Heart left ventricle (tissue), 13 donors: Measurements from ENCODE around the gene DKC1.

ENCODE experiments used
- POLR2A ChIP-seq, 2 donors: fragments of 450-650 bp; IDR thresholded peaks; one replicate each; pipeline ENCODE4 v1.6.1; 2017; ENCODE audit warnings: antibody characterized with exemption in 2 of 2, mild to moderate bottlenecking in 2 of 2, moderate library complexity in 2 of 2
- TF ChIP-seq, protein P1 (sequence below), 12 donors: fragments of 200-600 bp; sonication (generic) in 4 of 12; IDR thresholded peaks; one replicate each; pipeline versions ENCODE4 v1.5.0 to v1.8.0; 2018 to 2022; ENCODE audit warnings: antibody characterized with exemption in 12 of 12, mild to moderate bottlenecking in 5 of 12
- donor health status: ischemic (EF 13 %, LVEDD 7.1; RV severe dilation, severe dysfunction).
- donor health status: DM: no; HTN: yes; CAD: no.
- donor health status: DM: no; HTN: no; CAD: no.
- donor health status: ischemic (EF 25% LVEDD 6.9; RV normal size, moderate dysfunction).
- donor health status: ischemic (EF 25% LVEDD 5.7; RV mildly dilated, moderate dysfunction).
- donor health status: ischemic (EF 35%, LVEDD 5.7; RV mildly dilated, moderate dysfunction).
- donor health status: nonischemic (EF 11% LVEDD 7.7; RV severe dilation, severe dysfunction).
- donor health status: DM: yes; HTN: yes; CAD: no.
- donor health status: PGD.
- donor health status: ischemic (EF 29% LVEDD 5.4; RV normal size, mild dysfunction).
- donor health status: nonischemic (EF 23%, LVEDD 6.1; RV moderate dilation, normal function).

GRCh38 chrX:154719132-154719675, 43.5 kb upstream of the DKC1 start:
- TF ChIP-seq POLR2A (IDR thresholded peaks at IDR 0.05), result no peak
- TF ChIP-seq, protein P1, sequence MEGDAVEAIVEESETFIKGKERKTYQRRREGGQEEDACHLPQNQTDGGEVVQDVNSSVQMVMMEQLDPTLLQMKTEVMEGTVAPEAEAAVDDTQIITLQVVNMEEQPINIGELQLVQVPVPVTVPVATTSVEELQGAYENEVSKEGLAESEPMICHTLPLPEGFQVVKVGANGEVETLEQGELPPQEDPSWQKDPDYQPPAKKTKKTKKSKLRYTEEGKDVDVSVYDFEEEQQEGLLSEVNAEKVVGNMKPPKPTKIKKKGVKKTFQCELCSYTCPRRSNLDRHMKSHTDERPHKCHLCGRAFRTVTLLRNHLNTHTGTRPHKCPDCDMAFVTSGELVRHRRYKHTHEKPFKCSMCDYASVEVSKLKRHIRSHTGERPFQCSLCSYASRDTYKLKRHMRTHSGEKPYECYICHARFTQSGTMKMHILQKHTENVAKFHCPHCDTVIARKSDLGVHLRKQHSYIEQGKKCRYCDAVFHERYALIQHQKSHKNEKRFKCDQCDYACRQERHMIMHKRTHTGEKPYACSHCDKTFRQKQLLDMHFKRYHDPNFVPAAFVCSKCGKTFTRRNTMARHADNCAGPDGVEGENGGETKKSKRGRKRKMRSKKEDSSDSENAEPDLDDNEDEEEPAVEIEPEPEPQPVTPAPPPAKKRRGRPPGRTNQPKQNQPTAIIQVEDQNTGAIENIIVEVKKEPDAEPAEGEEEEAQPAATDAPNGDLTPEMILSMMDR (IDR thresholded peaks at IDR 0.05), result no peak
